ENCODE measurements around the gene TBX19.
A peak's percentile ranks its signal among the peaks of the same experiment; 100 is the strongest.

The TBX19 gene

GRCh38 chr1:168338589-168339503, 58.2 kb downstream of the TBX19 start:
- TF ChIP-seq, protein P1, sequence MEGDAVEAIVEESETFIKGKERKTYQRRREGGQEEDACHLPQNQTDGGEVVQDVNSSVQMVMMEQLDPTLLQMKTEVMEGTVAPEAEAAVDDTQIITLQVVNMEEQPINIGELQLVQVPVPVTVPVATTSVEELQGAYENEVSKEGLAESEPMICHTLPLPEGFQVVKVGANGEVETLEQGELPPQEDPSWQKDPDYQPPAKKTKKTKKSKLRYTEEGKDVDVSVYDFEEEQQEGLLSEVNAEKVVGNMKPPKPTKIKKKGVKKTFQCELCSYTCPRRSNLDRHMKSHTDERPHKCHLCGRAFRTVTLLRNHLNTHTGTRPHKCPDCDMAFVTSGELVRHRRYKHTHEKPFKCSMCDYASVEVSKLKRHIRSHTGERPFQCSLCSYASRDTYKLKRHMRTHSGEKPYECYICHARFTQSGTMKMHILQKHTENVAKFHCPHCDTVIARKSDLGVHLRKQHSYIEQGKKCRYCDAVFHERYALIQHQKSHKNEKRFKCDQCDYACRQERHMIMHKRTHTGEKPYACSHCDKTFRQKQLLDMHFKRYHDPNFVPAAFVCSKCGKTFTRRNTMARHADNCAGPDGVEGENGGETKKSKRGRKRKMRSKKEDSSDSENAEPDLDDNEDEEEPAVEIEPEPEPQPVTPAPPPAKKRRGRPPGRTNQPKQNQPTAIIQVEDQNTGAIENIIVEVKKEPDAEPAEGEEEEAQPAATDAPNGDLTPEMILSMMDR (IDR thresholded peaks at IDR 0.05; ENCODE audit: control insufficient read depth, insufficient read depth, low read depth, low read length, missing control alignments): no peak
- no peak for DNase-seq (ENCODE audit: low read depth)
- H3K4me3 ChIP-seq (ENCODE audit: control insufficient read depth, low read depth, low read length): no peak overlapping the region

GRCh38 chr1:168340781-168341482, 60.3 kb downstream of the TBX19 start:
- no peak overlapping the region for H3K4me3 ChIP-seq (ENCODE audit: control insufficient read depth, low read depth, low read length)
- DNase-seq (ENCODE audit: low read depth): no peak
- TF ChIP-seq, protein P1 (IDR thresholded peaks at IDR 0.05; ENCODE audit: control insufficient read depth, insufficient read depth, low read depth, low read length, missing control alignments): no peak

GRCh38 chr1:168341483-168341975, 60.9 kb downstream of the TBX19 start:
- TF ChIP-seq, protein P1 (IDR thresholded peaks at IDR 0.05; ENCODE audit: control insufficient read depth, insufficient read depth, low read depth, low read length, missing control alignments): no peak
- no peak overlapping the region for H3K4me3 ChIP-seq (ENCODE audit: control insufficient read depth, low read depth, low read length)
- peak; percentile 42 for DNase-seq (ENCODE audit: low read depth)

GRCh38 chr1:168342572-168343280, 62.0 kb downstream of the TBX19 start:
- TF ChIP-seq, protein P1 (IDR thresholded peaks at IDR 0.05; ENCODE audit: control insufficient read depth, insufficient read depth, low read depth, low read length, missing control alignments): peak; percentile 82
- peak; percentile 80 for DNase-seq (ENCODE audit: low read depth)
- H3K4me3 ChIP-seq (ENCODE audit: control insufficient read depth, low read depth, low read length): peak overlapping the region; percentile 37

DNA sequence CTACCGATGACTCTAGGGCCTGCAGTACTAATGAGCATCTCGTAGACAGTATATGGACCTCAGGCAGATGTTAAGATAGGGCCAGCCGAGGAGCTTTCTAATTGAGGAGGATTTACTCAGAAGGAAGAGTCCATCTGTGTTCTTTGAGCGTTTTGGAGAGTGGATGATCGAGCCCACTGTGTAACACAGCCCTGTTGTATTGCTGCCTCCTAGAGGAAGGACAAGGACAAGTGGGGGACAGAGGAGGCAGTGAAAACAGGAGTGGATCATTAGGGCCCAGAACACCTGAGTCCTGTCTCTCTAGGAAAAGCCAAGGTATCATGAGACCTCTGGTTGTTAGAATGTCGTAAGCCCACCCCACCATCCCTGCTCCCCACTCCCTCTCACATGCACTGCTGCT, 62.9 kb downstream of the TBX19 start:
- no peak for DNase-seq (ENCODE audit: low read depth)
- H3K4me3 ChIP-seq (ENCODE audit: control insufficient read depth, low read depth, low read length): no peak overlapping the region
- TF ChIP-seq, protein P1 (IDR thresholded peaks at IDR 0.05; ENCODE audit: control insufficient read depth, insufficient read depth, low read depth, low read length, missing control alignments): peak; percentile 32

- H3K4me3 ChIP-seq (ENCODE audit: control insufficient read depth, low read depth, low read length): no peak overlapping the region
- DNase-seq (ENCODE audit: low read depth): no peak
- TF ChIP-seq, protein P1 (IDR thresholded peaks at IDR 0.05; ENCODE audit: control insufficient read depth, insufficient read depth, low read depth, low read length, missing control alignments): no peak
These were observed 63.8 kb downstream of the TBX19 start for GRCh38 chr1:168344517-168344916.
